ENCODE measurements around the gene CDH4.

The CDH4 gene

DNA sequence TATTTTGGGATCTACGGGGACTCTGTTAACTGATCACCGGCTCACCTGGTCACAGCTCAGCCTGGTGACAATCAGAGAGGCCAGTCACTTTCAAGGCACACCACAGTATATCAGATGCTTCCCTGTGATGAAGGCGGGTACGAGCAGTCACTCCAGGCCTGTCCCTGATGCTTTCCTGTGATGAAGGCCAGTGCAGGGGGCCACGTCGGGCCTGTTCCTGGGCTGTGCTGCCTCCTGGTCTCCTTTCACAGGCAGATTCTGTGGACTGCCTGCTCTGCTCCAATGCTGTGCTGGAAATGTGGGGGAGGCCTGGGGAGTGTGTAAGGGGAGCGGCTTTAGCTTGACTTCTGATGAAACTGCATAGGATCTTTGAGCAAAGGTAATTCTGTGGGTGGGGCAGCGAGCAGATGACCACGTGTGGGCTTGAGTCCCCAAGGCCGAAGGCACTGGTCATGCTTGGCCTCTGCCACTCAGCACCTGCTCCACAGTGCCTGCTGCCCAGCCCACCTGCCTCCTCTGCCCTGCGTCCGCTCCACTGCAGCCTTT is 441.1 kb downstream of the CDH4 start:
- DNase-seq (ENCODE audit: low read depth), result no peak

DNA sequence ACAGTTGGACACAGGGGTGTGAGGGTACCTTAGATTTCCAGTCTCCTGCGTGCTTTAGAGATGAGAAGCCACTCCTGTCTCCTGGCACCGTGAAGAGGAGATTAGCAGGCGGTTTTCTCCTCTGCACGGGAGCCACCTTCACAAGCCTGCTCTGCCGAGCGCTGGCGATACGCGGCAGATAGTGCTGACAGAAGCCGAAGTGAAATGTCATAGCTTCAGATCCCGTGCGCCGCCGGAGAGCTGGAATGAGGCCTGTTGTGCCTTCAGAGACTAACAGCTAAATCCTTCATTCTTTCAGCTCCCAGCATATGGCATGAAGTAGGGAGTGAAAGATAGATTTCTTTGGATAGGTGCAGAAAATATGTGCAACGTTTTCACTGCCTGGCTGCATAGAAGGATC is 442.6 kb downstream of the CDH4 start:
- no peak for DNase-seq (ENCODE audit: low read depth)

DNA sequence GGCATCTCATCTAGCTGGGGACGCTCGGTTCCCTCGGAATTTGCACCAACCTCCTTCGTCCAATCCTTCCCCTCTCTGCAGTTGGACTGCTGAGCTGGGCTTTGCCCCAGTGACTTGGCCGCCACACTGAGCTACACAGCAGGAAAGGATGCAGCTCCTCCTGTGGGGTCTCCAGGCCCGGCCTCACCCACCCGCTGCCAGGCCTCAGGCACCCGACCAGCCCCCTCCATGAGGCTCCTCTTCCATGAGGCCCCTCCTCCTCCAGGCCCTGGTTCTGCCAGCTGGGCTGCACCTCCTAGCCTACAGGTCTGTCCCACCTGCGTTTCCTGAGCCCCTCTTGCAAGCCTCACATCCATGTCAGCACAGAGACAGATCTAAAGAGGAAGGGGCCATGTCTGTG is 443.7 kb downstream of the CDH4 start:
- DNase-seq (ENCODE audit: low read depth), result no peak

DNA sequence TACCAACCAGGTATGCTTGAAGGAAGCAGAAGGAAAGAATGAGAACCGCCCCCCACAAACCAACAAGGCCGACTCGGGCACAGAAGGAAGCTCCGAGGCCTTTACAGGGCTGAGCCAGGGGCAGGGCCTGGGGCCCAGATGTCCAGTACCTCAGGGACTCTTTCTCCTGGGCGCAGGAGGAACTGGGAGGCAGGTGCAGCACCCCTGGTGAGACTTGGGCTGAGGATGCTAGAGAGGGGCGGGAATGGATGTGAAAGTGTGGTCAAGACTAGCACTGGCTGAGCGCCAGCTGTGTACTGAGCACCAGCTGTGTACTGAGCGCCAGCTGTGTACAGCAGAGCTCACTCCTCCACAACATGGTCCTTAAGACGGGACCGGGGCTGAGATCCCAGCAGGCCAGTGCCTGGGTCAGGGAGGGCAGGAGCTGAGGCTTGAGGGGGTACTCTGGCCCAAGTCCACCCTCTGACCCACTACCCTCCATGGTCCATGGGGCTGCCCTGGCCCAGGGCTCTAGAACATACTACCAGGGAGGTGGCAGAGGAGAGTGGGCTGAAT is 444.2 kb downstream of the CDH4 start:
- no peak for DNase-seq (ENCODE audit: low read depth)

DNA sequence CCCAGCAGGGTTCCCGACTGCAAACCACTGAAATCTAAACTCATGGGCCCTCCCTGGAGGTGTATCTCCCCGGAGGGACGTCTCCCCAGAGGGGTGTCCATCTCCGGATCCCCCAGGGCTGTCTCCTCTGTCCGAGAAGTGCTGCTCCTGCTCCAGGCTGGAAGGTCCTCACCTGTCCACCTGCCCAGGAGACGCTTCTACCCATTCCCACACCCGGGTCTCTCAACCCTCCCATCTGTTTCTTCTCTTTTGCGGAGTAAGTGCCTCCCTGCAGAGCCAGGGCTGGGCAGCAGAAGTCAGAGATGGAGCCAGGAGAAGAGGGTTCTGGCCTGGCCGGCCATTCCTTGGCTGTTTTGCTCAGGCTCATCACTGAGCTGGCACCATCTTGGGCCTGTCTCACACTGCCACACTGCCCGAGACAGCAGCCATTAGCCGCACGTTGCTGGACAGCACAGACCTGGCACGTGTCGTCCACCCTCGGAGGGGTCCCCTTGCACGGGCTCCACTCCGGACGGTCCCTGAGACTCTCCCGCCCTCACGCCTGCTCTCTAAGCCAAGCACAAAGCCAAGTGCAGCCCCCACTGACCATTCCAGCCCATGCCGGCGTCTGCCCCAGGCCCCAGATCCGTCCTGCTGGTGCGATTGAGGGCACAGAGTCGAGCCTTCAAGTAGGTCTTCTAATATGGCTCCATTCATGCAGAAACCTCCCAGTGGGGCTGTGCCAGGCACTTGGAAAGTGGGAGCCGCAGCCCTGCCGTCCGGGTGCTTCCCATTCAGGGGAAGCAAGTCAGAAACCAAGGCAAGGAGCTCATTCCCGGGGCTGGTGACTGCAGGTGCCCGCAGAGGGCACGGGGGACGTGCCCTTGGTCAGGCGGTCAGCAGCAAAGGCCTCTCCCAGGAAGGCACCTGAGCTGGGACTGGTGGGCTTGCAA is 445.9 kb downstream of the CDH4 start:
- DNase-seq (ENCODE audit: low read depth), result no peak

DNA sequence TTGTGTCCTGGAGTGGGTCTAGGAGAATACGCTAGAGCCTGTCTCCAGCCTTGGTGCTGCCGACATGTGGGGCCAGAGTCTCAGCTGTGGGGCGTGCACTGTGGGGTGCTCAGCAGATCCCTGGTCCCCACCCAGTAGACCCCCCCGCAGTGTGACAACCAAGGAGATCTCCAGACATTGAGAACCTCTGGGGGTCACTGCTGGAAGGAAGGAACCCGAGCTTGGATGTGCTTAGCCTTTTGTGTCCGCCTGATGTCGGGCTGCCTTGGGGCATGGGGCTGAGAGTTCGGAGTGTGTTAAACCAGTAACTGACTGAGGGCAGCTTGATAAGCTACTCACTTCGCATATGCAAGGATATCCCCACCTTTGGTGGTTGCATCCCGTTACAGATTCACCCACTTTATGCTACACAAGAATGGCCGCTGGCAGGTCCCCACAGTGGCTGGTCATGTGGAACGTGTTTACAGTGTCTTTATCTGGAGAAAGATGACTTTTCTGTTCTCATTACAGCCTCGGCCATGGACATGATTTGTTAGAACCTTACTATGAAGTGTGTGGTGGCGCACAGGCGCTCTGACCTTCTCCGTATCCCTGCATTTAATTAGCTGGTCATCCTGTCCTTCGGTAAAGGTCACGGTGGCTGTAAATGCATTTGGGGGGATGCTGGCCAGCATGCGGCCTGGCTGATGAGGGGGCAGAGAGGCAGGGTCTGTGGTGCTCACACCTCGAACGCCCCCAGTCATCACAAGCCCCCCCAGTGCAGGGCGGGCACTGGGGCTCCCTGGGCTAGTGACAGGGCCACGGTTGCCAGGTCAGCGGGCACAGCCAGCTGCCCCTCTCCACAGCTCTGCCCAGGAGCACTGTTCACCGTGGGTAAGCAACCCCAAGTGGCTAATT is 446.8 kb downstream of the CDH4 start:
- DNase-seq (ENCODE audit: low read depth), result no peak

DNA sequence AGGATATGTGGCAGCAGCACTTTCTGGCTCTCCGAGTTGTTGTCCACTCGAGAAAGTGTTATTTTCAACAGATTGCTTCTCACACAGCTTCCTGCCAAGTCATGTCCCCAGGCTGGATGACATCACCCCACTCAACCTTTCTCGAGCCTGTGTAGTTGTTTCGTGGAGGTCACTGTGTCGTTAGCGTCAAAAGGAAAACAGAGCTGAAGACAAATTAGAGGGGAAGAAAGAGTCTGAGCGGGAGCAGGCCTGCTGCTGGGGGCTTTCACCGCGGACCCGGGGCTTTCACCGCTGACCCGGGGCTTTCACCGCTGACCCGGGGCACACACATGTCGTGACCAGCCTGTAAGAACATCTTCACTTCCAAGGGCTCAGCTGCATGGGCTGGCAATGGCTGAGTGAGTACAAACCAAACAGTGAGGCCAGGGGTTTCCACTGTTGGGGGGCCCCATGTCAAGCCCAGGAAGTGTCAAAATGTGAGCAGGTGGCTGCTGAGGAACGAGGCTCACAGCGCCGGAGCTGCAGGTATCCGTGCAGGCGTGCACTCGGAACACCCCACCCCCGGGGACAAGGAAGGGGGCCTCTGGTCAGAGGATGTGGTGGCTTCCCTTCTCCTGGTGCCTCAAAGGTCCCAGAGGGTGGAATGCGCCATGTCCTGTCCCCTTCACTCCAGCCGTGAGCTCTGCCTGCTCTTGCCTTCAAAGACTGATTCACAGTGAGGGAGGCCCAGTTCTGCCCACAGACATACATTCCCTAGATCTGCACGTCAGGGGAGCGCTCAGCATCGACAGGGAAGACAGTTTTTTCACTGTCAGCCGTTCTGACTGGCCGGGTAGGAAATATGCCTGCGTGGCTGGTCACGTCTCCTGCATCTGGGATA is 447.7 kb downstream of the CDH4 start:
- no peak for DNase-seq (ENCODE audit: low read depth)

DNA sequence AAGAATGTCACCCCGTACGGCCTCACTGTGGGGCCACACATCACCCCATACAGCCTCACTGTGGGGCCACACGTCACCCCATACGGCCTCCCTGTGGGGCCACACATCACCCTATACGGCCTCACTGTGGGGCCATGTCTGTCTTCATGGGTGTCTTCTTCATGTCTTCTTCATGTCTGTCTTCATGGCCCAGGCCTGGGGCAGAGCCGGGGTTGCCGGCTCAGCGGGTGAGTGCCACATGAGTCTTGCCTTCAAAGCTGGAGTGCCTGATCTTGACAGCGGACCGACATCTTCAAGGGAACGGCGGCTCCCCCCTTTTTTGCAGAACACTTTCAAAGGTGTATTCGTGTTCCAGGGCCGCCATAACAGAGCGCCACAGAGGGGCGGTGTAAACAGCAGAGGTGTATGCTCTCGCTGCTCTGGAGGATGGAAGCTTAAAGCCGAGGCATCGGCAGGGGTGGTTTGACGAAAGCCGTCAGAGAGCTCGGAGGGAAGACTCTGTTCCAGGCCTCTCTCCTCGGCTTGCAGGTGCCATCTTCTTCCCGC is 448.6 kb downstream of the CDH4 start:
- DNase-seq (ENCODE audit: low read depth), result no peak

DNA sequence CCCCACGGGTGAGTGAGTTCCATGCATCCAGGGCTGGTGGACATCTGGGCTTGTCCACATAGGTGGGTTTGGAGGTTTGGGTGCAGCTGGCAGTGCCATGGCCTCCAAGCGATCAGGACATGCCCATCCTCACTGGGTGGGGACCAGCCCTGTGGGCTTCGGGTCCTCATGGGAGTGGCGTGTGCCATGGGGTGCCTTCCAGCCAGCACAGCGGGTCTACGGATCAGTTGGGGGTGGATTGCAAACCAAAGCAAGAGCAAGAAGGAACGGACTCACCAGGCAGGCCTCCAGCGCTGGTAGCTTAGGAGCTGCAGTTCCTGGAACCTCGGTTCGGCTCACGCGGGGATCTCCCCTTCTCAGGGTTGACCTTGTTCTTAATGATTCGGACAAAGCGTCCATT is 449.3 kb downstream of the CDH4 start:
- no peak for DNase-seq (ENCODE audit: low read depth)

DNA sequence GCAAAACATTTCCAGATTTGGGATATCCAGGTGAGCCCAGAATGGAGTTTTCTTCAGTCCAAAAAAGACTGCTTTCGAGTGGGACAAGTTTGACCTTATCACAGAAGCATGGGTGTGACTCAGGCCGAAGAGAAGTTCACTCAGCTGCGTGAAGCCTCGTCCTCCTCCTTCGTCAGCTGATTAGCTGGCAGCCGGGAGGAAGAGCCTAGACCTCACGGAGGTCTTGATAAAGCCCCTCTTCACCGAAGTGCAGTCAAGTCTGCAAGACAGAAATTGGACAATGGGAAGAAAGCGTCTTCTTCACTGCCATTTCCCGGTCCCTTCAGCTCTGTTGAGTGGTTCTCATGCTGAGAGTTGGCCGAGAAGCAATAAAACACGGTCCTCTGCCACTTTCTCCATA is 449.7 kb downstream of the CDH4 start:
- no peak for DNase-seq (ENCODE audit: low read depth)

DNA sequence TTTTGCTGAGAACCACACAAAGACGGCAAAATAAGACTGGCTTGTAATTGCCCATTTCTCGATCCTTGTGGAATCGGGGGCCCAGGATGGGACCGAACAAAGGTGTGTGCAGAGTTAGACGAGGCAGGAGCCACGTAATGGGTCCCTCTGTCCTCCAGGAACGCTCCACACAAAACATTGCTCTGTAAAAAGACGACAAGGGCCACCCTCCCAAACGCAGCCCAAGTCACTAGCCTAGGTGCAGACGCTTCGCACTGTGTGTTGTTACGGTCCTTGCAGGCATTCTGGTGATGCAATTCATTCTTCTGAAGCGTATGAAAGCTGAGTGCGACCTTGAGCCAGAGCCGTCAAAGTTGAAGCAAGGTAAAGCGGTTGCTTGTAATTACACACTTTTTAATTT is 450.2 kb downstream of the CDH4 start:
- no peak for DNase-seq (ENCODE audit: low read depth)

DNA sequence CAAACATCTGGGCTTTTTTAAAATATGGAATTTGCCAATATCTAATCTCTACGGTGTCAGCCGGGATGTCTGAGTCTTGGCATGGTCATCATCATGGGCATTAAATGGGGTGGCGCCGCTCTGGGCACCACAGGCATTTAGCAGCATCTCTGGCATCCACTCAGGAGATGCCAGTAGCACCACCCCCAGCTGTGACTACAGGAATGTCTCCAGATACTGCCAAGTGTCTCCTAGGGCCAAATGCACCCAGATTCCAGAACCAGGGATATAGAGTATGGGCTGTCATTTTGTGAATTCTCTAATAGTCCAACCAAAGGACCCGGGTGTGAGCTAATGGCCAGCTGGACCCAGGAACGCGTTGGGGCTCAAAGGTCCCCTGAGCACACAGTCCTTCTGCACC is 452.6 kb downstream of the CDH4 start:
- DNase-seq (ENCODE audit: low read depth), result no peak

DNA sequence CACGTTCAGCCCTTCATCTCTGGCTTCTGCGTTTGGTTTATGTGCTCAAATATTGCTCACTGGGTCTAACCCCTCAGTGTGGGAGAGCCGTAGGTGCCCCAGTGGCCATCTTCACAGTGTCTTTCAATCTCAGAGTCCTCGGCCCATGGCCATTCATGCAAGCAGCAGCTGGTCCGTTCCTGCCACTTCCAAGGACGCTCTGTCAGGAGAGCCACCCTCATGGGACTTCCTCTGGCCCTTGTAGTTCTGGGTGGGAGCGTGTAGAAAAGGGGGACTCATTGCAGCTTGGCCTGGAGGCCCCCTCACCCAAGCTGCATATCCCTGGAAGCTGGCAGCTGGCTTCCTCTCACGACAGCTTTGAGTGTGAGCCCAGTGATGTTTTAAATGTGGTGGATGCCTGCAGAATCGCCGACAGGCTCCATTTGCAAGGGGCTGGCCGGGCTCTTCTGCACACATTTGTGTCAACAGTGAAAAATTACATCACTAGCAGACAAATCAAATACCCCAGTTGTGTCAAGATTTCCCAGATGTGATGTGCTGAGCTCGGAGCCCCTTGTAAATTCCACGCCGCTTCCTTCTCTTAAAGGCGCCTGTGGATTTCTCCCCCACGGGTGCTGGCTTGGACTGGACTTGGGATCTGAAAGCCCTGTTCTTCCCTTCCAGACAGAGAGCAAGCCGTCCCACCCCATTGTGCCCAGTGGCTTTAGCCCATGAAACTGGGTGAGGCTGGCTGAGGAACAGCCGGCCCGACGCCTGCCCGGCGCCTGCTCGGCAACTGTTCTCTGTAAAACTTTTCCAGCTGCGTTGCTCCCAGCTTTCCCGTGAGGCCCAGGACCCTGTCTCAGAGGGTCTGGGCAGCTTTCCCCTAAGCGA is 453.6 kb downstream of the CDH4 start:
- DNase-seq (ENCODE audit: low read depth), result no peak

DNA sequence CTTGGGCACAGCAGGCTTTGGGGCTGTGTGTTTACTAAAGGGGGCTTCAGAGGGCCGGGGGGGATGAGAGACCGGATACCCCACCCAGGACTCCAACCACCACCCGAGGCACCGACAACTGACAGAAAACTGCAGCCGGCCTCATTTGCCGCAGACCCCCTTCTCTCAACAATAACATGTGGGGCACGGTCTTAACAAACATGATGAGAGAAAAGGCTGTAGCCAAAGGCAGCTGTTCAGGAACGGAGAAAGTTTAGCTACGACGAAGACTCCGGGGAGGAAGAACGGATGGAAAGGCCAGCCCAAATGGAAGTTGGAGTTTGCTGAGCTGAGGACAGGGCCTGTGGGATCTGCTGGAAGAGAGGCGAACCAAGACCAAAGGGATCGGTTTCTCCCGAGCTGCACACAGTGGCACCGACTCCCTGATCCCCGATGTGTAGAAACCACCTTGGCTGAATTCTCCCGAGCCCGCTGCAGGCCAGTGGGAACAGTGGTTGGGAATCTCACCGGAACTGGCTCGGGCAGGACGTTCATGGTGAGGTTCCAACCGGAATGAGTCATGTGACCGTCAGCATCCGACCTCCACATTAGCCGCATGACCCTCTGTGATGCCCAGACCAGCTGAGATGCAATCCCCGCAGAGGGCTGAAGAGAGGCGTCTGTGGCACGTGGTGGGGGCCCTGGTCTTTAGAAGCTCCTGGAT is 454.3 kb downstream of the CDH4 start:
- no peak for DNase-seq (ENCODE audit: low read depth)

DNA sequence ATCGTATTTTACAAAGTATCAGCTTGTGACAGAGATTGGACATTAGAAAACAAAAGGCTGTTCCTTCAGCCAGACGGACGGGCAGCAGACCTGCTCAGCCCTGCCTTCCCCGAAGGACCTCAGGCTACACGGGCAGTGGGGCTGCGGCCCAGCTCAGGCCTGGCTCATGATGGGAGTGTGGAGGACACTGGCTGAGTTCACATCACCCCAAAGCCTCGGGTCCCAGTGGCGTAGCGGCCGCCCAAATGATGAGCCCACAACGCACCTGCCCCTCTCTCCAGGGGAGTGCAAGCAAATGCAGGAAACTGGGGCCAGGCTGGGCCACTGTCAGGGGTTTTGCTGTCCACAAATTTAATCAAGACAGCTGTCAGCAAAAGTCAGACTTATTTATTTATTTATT is 456.8 kb downstream of the CDH4 start:
- DNase-seq (ENCODE audit: low read depth), result no peak

DNA sequence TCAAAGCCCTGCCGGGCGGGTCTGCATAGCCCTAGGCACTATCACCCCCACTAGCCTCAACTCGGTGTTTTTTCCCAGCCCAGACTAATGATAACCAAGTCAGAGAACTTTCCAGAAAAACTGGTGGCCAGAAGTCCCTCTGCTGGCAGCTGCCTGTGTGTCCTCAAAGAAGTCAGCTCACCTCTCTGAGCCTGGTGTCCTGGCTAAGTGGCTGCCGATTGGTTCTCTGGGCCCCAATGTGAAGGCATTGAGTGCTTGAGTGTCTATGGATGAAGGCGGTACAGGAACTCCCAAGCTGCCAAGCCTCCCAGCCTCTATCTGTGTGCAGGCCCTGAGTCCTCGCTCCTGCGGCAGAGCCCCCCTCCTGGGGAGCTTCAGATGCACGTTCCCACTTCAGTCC is 458.0 kb downstream of the CDH4 start:
- no peak for DNase-seq (ENCODE audit: low read depth)

DNA sequence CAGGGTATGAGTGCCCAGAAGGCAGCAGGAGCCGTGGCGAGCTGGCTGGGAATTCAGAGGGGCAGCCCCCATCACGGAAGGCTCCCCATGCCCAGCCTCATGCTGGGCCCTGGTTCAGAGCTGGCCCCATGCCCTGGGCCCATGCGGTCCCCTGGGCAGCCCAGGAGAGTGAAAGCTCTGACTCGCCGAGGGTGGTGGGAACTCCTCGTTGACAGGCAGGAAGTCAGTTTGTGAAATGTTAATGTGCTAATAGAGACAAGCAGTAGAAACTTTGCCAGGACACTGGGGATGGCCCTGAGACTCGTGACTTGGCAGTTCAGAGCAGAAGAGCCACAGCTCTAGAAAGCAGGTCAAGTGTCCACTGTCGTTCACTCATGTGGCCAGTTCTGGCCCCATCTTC is 460.6 kb downstream of the CDH4 start:
- DNase-seq (ENCODE audit: low read depth), result no peak

DNA sequence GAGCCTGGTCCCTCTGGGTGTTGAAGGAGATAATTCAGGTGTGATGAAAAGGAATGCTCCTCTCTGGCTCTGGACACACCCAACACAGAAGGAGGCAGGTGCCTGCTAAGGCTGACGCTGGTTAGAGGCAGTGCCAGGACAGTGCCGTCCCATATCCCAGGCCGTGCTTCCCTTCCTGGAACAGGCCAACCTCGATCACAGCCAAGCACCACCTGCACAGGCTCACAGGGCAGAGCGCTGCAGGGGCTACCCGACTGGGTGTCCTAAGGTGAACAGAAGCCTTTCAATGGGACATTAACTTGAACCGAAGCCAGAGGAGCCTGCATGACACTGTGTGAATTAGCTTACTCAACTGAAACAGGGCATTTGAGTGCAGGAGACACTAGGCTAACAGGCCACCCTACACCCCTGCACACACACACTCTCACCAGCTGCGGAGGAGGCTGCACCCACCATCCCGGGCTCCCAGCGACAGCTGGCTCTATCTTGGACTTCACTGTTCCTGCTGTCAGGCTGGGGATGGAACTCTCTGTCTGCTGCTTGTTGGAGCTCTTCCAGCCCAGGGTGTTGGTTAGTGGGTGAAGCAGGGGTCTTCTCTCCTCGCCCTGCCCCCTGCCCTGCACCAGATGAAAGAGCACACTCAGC is 466.4 kb downstream of the CDH4 start:
- DNase-seq (ENCODE audit: low read depth), result no peak
